ENCODE data around the gene CAPNS1. TPM values are rescaled to one million over a fixed set of nuclear protein-coding genes. Genes with fewer than 3 reads are reported as not detected.
"Not testable (repeated sequence)": the region's sequence is repeated elsewhere in the genome, so short reads cannot be mapped to it uniquely, and the experiment has no call there.

Gene CAPNS1
- total and polyA plus RNA-seq, 2 of the 4 experiments (the other 2 are of a cell fraction): 436 to 988 TPM

DNA sequence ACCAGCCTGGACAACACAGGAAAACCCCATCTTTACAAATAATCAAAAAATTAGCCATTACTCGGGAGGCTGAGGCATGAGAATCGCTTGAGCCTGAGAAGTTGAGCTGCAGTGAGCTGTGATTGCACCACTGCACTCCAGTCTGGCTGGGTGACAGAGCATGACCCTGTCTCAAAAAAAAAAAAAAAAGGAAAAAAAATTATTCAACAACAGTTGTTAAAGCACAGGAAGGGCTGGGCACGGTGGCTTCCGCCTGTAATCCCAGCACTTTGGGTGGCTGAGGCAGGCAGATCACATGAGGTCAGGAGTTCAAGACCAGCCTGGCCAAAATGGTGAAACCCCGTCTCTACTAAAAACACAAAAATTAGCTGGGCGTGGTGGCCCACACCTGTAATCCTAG is 8.6 kb upstream of the CAPNS1 start:
- H3K36me3 ChIP-seq (ENCODE audit: control insufficient read depth, insufficient read depth, low read length); H4K8ac ChIP-seq (ENCODE audit: low read depth in 2 of 2, low read length in 2 of 2); H3K14ac ChIP-seq (replicated peaks; ENCODE audit: low read depth, low read length); intact Hi-C loops (cut with micrococcal nuclease); H3K23ac ChIP-seq (ENCODE audit: low read depth, low read length); H3K9ac ChIP-seq (ENCODE audit: low read depth, low read length); in situ Hi-C loops (cut with MboI; ENCODE audit: low sequenced_read_pairs); H4K20me1 ChIP-seq (ENCODE audit: insufficient read depth, low read length); H2AK5ac ChIP-seq (ENCODE audit: low read depth, low read length); H4K5ac ChIP-seq (ENCODE audit: low read depth, low read length); H4K91ac ChIP-seq (ENCODE audit: insufficient read depth, low read depth, low read length); H3K9me1 ChIP-seq (ENCODE audit: insufficient read depth, low read length); H2AFZ ChIP-seq (replicated peaks; ENCODE audit: low read length, poor library complexity); ATAC-seq (ENCODE audit: low read depth); H2AK9ac ChIP-seq (replicated peaks; ENCODE audit: low read depth, low read length, poor library complexity); H3K4me2 ChIP-seq (ENCODE audit: low read depth, low read length); H2BK20ac ChIP-seq (ENCODE audit: low read depth, low read length); H3K9me3 ChIP-seq (ENCODE audit: control insufficient read depth, insufficient read depth, low read length); H2BK5ac ChIP-seq (ENCODE audit: low read depth, low read length, poor library complexity, severe bottlenecking); H3K27ac ChIP-seq (ENCODE audit: insufficient read depth, low read length); CTCF ChIA-PET; POLR2A ChIA-PET (ENCODE audit: unreplicated experiment); dilution Hi-C loops (cut with HindIII; ENCODE audit: low sequenced_read_pairs, unreplicated experiment); H2BK15ac ChIP-seq (ENCODE audit: low read depth, low read length); H3K4me1 ChIP-seq (ENCODE audit: control insufficient read depth, insufficient read depth, low read length); H3K4ac ChIP-seq (ENCODE audit: low read depth, low read length); H2BK120ac ChIP-seq (ENCODE audit: low read depth, low read length); H3K18ac ChIP-seq (ENCODE audit: low read depth, low read length); DNase-seq; H3K79me1 ChIP-seq (ENCODE audit: low read depth in 1 of 2, low read length in 2 of 2); H3K4me3 ChIP-seq (ENCODE audit: insufficient read depth, low read depth, low read length); H3K56ac ChIP-seq (ENCODE audit: extremely low read depth, insufficient read depth, low read length); BruUV-seq (replicated peaks); H3K27me3 ChIP-seq (ENCODE audit: control insufficient read depth, insufficient read depth, low read length): not testable (repeated sequence)
- no CpG with 5 or more reads among the region's 6 CpGs for WGBS, 2 experiments (ENCODE audit: extremely low coverage in 2 of 2, insufficient read length in 1 of 2)

DNA sequence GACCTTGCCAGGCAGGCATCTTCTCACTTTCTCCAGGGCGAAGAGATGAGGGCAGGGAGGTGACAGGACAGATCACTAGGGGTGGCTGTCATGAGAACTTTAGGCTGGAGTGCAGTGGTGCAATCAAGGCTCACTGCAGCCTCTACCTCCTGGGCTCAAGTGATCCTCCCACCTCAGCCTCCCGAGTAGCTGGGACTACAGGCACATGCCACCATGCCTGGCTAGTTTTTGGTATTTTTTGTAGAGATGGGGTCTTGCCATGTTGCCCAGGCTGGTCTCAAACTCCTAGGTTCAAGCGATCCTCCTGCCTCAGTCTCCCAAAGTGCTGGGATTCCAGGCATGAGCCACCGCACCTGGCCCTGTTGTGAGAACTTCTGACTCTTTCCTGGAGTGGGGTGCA is 5.0 kb upstream of the CAPNS1 start:
- H2BK15ac ChIP-seq (ENCODE audit: low read depth, low read length); H2BK5ac ChIP-seq (ENCODE audit: low read depth, low read length, poor library complexity, severe bottlenecking); H3K9me3 ChIP-seq (ENCODE audit: control insufficient read depth, insufficient read depth, low read length); H3K79me1 ChIP-seq (ENCODE audit: low read depth in 1 of 2, low read length in 2 of 2); H3K4me3 ChIP-seq (ENCODE audit: insufficient read depth, low read depth, low read length); H3K9me1 ChIP-seq (ENCODE audit: insufficient read depth, low read length); H2BK20ac ChIP-seq (ENCODE audit: low read depth, low read length); H3K27ac ChIP-seq (ENCODE audit: insufficient read depth, low read length); DNase-seq; dilution Hi-C loops (cut with HindIII; ENCODE audit: low sequenced_read_pairs, unreplicated experiment); H3K4me1 ChIP-seq (ENCODE audit: control insufficient read depth, insufficient read depth, low read length); BruUV-seq (replicated peaks); H3K4ac ChIP-seq (ENCODE audit: low read depth, low read length); H4K20me1 ChIP-seq (ENCODE audit: insufficient read depth, low read length); H3K14ac ChIP-seq (replicated peaks; ENCODE audit: low read depth, low read length); H2AK5ac ChIP-seq (ENCODE audit: low read depth, low read length); H4K8ac ChIP-seq (ENCODE audit: low read depth in 2 of 2, low read length in 2 of 2); H3K56ac ChIP-seq (ENCODE audit: extremely low read depth, insufficient read depth, low read length); H4K5ac ChIP-seq (ENCODE audit: low read depth, low read length); ATAC-seq (ENCODE audit: low read depth); H3K36me3 ChIP-seq (ENCODE audit: control insufficient read depth, insufficient read depth, low read length); intact Hi-C loops (cut with micrococcal nuclease); H2BK120ac ChIP-seq (ENCODE audit: low read depth, low read length); H3K23ac ChIP-seq (ENCODE audit: low read depth, low read length); CTCF ChIA-PET; H3K9ac ChIP-seq (ENCODE audit: low read depth, low read length); in situ Hi-C loops (cut with MboI; ENCODE audit: low sequenced_read_pairs); H4K91ac ChIP-seq (ENCODE audit: insufficient read depth, low read depth, low read length); H3K18ac ChIP-seq (ENCODE audit: low read depth, low read length); POLR2A ChIA-PET (ENCODE audit: unreplicated experiment); H3K4me2 ChIP-seq (ENCODE audit: low read depth, low read length); H3K27me3 ChIP-seq (ENCODE audit: control insufficient read depth, insufficient read depth, low read length): not testable (repeated sequence)
- 100% methylated on average over 1 of the region's 4 CpGs; no CpG with 5 or more reads in 1 of the 2 experiments for WGBS, 2 experiments (ENCODE audit: extremely low coverage in 2 of 2, insufficient read length in 1 of 2)
- peak overlapping the region; percentile 41 for H2AFZ ChIP-seq (replicated peaks; ENCODE audit: low read length, poor library complexity)
- H2AK9ac ChIP-seq (replicated peaks; ENCODE audit: low read depth, low read length, poor library complexity): peak overlapping the region; percentile 61
